GM18520 (cell line): Measurements from ENCODE around the gene BAG5.
"Not testable (repeated sequence)": the region's sequence is repeated elsewhere in the genome, so short reads cannot be mapped to it uniquely, and the experiment has no call there.

Experiments used
- ATAC-seq: cut with Tn5 transposase; IDR thresholded peaks from one replicate; pipeline ENCODE4 v1.9.1; 2021; ENCODE audit not compliant: unreplicated experiment

The BAG5 gene

GRCh38 chr14:103524002-103524935 lies 38.2 kb downstream of the BAG5 start:
- no peak for ATAC-seq

- ATAC-seq: no peak
Measured at GRCh38 chr14:103523575-103523954, 38.9 kb downstream of the BAG5 start.

- ATAC-seq: no peak
Measured at GRCh38 chr14:103522649-103523574, 39.5 kb downstream of the BAG5 start, which contains the start of gene CKB. TSS of gene CKB (minus strand) at chr14:103522830. CDS start at chr14:103522493, 337 bp downstream.

GRCh38 chr14:103521951-103522563 lies 40.4 kb downstream of the BAG5 start:
- ATAC-seq: no peak

GRCh38 chr14:103521438-103521950 lies 41.0 kb downstream of the BAG5 start:
- ATAC-seq: no peak

GRCh38 chr14:103520657-103521437 lies 41.6 kb downstream of the BAG5 start:
- no peak for ATAC-seq

- ATAC-seq: no peak
Measured at GRCh38 chr14:103520269-103520656, 42.2 kb downstream of the BAG5 start.

GRCh38 chr14:103519837-103520212 lies 42.6 kb downstream of the BAG5 start:
- ATAC-seq: no peak

GRCh38 chr14:103519043-103519836 lies 43.2 kb downstream of the BAG5 start:
- ATAC-seq: no peak

GRCh38 chr14:103518422-103519042 lies 43.9 kb downstream of the BAG5 start:
- no peak for ATAC-seq

GRCh38 chr14:103517721-103518421 lies 44.6 kb downstream of the BAG5 start:
- ATAC-seq: no peak

- no peak for ATAC-seq
Measured at GRCh38 chr14:103517174-103517566, 45.3 kb downstream of the BAG5 start.

- ATAC-seq: no peak
Measured at GRCh38 chr14:103516426-103517173, 45.9 kb downstream of the BAG5 start.

GRCh38 chr14:103514596-103515421 lies 47.6 kb downstream of the BAG5 start:
- no peak for ATAC-seq

- ATAC-seq: no peak
Measured at GRCh38 chr14:103512701-103513611, 49.5 kb downstream of the BAG5 start.

- not testable (repeated sequence) for ATAC-seq
Measured at GRCh38 chr14:103512180-103512579, 50.3 kb downstream of the BAG5 start.
